Measurements from ENCODE around the gene EPHA4.

EPHA4 gene

DNA sequence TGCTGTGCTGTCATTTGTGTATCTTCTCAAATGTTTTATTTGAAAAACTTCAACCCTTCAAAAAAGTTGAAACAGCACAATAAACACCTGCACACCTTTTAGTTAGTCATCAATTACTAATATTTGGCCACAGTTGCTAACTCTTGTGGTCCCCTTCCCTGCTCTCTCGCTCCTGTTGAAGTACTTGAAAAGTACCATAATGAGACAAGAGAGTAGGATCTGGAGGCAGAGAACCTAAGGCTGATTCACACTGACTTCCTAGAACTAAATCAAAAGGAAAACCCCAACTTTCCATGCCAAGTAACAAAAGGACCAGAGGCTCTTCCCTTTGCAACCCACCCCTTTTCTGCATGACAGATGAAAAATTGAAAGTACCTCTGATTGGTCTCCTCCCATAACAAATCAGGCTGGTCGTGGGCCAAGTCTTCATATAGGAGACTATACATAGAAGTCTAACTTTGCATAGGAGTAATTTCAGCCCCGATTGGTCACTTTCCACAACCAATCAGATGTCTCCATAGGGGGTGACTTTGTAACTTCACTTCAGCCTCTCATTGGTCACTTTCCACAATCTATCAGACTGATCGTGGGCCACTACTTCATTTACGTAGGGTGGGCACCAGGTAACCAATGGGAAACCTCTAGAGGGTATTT, 179.7 kb downstream of the EPHA4 start:
- no peak for DNase-seq (ENCODE audit: low read depth in 2 of 2)

DNA sequence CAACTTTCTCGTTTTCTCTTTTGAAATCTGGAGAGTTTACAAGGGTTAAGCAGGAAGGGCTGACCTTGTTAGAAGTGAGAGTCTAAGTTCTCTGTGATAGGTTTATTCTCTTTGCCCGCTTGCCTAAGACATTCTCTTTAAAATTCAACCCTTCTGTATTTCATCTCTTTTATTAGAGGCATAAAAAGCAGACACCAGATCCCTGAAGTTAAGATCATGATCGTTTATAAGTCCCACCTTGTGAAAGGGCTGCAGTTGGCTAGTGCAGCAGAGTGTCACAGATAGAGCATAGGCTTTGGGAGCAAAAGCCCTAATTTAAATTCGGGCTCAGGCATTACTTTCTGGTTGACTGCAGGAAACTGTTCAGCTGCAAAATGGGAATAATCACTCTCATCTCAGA, 181.2 kb downstream of the EPHA4 start:
- DNase-seq (ENCODE audit: low read depth in 2 of 2): no peak

DNA sequence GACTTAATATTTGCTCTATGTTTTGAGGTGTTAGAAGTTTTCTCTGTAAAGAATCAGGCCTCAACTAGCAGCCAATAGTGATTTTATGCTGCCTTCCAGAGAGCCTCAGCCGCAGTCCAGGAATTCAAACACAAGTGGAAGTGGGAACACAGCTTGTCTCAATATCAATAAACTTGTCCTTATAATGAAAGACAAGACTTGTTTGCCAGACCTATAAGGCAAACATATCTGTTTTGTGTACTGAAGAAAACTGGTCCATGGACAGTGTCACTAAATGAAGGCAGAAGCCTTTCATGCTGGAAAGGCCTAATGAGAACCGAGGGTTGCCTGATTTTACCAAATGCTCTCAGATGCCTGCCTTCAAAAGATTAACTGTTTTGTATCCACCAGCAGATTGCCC, 182.2 kb downstream of the EPHA4 start:
- no peak for DNase-seq (ENCODE audit: low read depth in 2 of 2)

DNA sequence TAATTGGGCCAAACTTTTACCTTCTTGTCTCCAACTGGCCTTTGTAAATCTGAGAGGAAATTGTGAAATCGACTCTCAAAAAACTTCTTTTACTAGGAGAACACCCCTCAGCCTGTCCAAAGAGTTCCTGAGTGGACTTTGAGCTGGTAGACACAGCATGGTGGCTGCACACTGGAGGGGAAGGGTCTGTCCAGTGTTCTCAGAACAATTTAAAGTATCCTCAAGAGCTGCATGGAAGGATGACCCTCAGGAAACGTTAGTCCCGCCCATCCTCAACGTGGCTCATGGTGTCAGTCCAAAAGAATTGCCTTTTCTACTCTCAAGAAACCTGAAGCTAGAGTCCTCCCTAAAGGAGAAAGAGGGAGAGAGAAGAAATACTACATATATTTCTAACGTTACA, 182.7 kb downstream of the EPHA4 start:
- DNase-seq (ENCODE audit: low read depth in 2 of 2): no peak

DNA sequence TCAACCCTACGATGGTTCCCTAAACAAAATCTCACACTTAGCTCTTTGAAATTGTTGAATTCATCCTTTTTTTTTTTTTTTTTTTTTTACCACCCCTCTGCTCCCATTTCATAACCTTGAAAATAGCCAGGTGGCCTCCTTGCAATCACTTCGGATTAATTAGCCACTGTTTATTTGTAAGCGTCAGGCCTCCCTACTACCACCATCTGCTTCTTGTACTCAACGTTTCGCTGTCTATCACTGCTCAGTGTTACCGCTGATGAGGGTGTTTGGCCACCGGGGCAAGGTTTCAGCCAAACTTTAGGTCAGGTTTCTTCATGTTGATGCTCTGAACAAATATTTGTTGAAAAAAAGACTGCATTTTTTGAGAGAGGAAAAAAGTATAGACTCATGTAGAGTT, 183.2 kb downstream of the EPHA4 start:
- DNase-seq (ENCODE audit: low read depth in 2 of 2): no peak

DNA sequence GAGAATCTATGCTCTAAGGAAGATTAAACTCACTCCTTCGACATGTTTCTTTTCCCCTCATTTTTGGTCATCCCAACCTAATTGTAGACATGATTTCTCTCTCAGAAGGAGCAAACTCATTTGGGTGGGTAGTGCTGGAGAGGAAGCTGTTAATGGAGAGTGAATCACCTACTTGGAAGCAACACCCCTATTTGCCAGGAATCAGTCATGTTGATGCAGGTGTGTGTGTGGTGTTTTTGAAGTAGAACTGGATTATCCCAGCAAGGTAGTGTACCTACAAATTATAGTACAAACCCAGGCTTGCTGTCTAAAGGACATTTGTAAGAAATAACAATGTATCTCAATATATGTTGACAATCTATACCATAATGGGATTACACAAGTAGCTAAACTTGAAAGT, 186.4 kb downstream of the EPHA4 start:
- DNase-seq (ENCODE audit: low read depth in 2 of 2): no peak

DNA sequence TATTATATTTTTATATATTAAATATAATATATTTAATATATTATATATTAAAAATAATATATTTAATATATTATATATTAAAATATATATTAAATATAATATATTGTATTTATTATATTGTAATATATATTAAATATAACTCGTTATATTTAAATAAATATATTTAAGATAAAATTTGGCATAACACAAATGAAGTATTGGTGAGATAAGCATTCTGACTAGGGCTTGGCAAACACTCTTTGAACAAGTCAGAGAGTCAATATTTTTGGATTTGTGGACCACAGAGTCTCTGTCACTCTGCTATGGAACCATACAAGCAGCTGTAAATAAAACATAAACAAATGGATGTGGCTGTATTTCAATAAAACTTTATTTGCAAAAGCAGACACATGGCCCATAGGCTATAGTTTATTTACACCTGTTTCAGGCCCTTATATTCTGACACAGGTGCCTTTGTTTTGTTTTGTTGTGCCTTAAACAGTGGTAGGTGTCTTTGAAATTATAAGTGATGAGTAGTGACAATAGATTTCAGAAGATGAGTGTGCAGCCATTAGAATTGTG, 190.1 kb downstream of the EPHA4 start:
- no peak for DNase-seq (ENCODE audit: low read depth in 2 of 2)

DNA sequence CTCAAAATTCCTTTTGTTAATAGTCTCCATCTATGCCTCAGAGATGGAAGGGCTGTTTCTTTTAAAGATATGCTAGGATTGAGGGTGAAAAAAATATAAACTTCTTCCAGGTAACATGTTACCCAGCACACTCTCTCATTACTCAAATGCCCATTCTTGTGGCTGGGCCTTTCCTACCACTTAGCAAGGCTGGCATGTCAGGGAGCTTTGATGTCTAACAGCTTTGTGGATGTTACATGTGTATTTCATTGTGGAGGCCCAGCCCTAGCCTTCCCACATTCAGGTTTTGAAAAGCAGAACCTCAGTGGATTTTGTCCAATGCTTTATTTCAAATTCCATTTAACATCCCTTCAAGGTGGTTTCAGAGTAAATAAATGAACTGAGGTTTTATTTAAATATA, 191.4 kb downstream of the EPHA4 start:
- no peak for DNase-seq (ENCODE audit: low read depth in 2 of 2)

DNA sequence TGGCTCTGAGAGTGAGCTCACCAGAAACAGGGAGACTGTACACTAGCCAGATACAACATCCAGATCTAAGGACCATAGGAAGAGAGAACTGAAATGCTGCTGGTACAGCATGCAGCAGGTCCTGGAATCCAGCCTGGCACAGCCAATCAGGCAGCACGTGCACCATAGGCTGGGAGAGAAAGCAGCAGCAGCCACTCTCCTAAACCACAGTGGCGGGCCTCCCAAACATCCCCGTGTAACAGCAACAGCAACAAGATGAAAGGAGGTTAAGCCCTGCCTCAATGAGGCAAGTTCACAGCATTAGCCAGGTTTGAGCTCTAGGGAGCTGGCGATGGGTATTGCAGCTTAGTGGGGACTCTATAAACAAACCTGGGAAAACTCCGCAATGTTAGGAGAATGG, 192.0 kb downstream of the EPHA4 start:
- DNase-seq (ENCODE audit: low read depth in 2 of 2): no peak

DNA sequence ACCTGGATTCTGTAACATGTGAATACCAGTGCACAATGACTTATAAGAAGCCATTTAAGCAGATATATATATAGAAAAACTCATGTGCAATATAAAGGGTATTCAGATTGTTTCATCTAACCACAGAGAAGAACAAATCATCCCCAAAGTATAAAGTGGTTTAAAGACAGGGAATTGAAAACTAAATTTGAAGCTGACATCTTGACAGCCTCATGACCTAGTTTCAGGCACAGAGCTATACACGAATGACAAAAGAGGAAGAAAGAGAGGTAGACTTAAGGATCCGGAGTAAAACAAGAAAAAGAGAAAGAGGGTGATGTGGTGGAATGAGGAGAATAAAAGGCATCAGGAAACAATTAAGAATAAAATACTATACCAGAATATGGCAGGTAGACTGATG, 194.5 kb downstream of the EPHA4 start:
- DNase-seq (ENCODE audit: low read depth in 2 of 2): no peak

DNA sequence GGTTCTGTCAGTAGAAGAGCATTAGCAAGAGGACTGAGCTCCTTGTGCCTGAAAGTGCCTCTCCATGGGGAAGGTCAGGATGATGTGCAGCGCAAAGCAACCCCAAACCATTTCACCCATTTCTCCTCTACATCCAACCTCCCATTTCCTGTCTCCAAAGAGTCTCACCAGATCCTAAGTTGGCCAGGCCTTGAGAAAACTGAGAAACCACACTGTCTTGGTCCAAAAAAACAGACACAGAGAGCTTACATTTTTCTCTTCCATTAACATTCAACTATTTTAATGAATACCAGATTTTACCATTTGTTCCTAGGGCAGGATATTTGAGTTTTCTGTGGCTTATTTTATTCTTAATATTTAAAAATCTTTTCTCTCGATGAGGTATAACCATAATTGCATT, 195.0 kb downstream of the EPHA4 start:
- no peak for DNase-seq (ENCODE audit: low read depth in 2 of 2)

DNA sequence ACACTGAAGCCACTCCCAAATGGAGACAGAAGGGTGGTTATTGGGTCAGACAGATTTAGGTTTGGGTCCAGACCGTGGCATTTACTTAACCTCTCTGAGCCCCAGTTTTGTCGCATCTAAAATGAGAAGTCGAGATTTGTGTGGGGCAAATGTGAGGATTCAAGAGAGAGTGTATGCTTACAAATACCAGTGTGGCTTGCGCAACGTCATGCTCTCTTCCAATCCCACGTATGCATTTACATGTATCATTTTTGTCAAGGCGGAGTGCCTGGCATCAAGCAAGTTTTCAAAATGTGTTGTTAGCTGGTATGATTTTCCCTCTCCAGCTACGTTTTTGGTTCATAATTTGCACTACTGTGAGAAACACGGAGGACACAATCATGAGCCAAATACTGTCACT, 197.9 kb downstream of the EPHA4 start:
- DNase-seq (ENCODE audit: low read depth in 2 of 2): no peak

DNA sequence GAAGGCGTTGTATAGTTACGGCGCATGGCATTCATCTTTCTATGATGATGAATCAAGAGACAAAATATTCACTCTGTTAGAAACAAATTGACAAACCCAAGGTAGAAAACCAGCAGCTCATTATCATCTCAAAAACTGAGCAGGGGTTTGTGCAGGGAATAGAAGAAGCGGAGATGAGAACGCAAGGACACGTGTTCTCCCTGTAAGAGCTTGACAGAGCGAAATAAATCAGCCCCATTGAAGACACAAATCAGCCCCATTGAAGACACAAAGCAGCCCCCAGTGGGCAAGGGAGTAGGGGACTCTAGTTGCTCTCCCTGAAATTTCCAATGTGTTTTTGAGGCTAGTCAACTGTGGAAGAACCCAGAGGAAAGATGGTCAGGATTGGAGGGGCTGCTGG, 199.2 kb downstream of the EPHA4 start:
- DNase-seq (ENCODE audit: low read depth in 2 of 2): no peak

DNA sequence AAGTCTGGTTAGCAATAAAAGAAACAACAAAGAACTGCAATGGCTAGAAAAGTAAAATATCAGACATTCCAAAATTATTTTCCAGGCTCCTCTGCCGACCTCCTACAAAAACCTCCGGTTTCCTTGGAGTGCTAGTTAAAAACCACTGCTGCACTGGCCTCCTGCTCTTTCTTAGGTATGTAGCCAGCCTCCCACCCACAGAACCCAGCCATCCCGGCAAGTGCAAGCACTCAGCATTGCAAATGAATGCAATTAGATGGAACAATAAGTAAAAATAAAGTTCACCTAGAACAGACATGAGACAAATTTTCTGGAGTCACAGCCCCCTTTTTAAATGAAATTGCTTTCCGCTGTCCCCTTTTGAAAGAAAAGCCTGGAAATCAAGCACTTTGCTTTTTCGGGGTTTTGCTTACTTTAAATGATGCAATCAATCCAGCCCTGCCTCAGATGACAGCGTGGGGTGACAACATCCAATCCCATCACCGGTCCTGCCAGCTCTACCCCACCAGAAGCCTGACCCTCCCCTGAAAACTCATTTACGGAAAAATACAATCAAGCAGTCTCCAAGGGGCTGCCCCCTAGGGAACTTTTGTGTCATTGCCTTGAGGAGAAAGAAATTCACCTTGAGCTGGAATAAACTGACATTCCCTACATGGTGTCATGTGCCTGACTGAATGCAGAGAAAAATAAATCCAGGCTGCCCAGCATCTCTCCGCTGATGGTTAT, 199.8 kb downstream of the EPHA4 start:
- no peak for DNase-seq (ENCODE audit: low read depth in 2 of 2)

DNA sequence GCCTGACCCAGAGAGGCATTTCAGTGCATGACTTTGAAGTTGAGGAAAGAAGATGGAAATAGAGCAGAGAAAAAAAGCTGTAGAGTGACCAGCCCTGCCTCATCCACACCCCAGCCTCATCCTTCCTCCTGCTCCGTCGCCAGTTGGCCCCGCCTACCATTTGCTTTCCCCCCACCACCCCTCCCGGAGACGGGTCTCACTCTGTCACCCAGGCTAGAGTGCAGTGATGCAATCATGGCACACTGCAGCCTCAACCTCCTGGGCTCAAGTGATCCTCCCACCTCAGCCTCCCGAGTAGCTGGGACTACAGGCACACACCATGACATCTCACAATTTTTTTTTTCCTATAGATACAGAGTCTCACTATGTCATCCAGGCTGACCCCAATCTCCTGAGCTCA, 200.8 kb downstream of the EPHA4 start:
- DNase-seq (ENCODE audit: low read depth in 2 of 2): no peak

DNA sequence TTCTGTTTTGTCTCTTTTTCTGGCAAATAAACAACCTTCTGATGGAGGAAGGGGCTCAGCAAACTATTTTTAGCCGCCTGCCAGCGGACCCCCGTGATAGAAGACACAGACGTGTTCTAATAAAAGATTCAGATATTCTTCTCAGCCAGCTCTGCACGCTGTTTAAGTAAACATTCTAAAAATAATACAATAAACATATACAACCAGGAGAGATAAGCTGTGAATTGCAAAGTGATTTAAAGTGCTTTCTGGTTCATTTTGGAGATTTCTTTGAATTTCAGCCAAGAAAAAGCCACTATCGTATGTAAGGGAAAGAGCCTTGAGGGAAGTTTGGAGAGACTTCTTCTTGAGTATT, 201.3 kb downstream of the EPHA4 start:
- DNase-seq (ENCODE audit: low read depth in 2 of 2): no peak

DNA sequence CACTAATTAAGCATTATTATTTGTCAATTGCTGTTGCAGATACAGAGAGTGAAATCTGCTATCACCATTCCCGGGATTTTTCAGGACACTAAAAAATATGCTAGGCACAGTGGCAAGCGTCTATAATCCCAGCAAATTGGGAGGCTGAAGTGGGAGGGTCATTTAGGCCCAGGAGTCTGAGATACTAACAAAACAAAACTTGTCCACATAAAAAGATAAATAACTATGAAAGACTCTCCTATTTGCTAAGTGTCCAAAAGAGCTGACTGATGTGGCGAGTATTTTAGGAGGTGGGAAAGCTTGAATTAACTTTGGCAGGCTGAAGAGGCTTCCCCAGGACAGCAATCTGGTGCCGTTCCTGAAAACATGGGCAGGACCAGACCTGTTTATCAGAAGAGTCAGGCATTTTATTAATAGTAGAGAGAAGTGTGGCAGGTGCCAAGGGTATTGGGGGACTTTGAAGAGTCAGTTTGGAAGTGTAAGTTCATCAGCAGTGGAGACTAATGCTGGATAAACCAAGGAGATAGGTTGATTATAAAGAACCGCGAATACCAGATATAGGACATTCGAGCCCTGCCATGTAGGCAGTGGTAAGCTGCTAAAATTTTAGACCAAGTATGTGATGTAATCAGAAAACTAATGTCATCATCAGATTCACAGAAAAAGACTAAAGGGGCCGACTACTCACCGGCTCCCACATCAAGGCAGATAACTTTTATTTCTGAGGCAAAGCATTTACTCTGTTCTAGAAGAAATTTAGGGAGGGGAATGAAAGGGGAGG, 201.8 kb downstream of the EPHA4 start:
- no peak for DNase-seq (ENCODE audit: low read depth in 2 of 2)
